SIG-M5 (cell line): ENCODE data around the gene ICAM3.
"Not testable (repeated sequence)": the region's sequence is repeated elsewhere in the genome, so short reads cannot be mapped to it uniquely, and the experiment has no call there.

Source experiments
- DNase-seq: peaks from one replicate; lab custom pipeline; 2025; lab: John Stamatoyannopoulos, UW

The ICAM3 gene

GRCh38 chr19:10344780-10345179, 5.4 kb upstream of the ICAM3 start:
- no peak for DNase-seq

GRCh38 chr19:10343495-10343894, 4.1 kb upstream of the ICAM3 start:
- no peak for DNase-seq

GRCh38 chr19:10339977-10340376, 553 bp upstream of the ICAM3 start:
- DNase-seq, result no peak

- DNase-seq, result no peak
These were observed 484 bp downstream of the ICAM3 start for GRCh38 chr19:10338940-10339339.

- not testable (repeated sequence) for DNase-seq
These were observed 2.7 kb downstream of the ICAM3 start for GRCh38 chr19:10336725-10337124.

- DNase-seq, result no peak
These were observed 4.0 kb downstream of the ICAM3 start for GRCh38 chr19:10335352-10335985.

GRCh38 chr19:10334588-10335351, 4.7 kb downstream of the ICAM3 start:
- no peak for DNase-seq

- no peak for DNase-seq
These were observed 5.5 kb downstream of the ICAM3 start for GRCh38 chr19:10333758-10334587.

GRCh38 chr19:10332965-10333757, 6.3 kb downstream of the ICAM3 start, which contains the start of gene RAVER1:
RAVER1 (minus strand) TSS chr19:10333529; CDS start chr19:10333507, 22 bp downstream.
- DNase-seq, result peak; percentile 55

GRCh38 chr19:10332158-10332964, 7.1 kb downstream of the ICAM3 start:
- no peak for DNase-seq

- DNase-seq, result no peak
These were observed 9.9 kb downstream of the ICAM3 start for GRCh38 chr19:10329555-10329954.

GRCh38 chr19:10328558-10329429, 10.6 kb downstream of the ICAM3 start:
- DNase-seq, result no peak

GRCh38 chr19:10327793-10328192, 11.6 kb downstream of the ICAM3 start:
- no peak for DNase-seq

GRCh38 chr19:10325732-10326131, 13.7 kb downstream of the ICAM3 start:
- no peak for DNase-seq

- DNase-seq, result no peak
These were observed 17.3 kb downstream of the ICAM3 start for GRCh38 chr19:10321874-10322835.

- DNase-seq, result no peak
These were observed 18.0 kb downstream of the ICAM3 start for GRCh38 chr19:10321417-10321797.

- DNase-seq, result no peak
These were observed 18.6 kb downstream of the ICAM3 start for GRCh38 chr19:10320602-10321416.
